Vagina (tissue), 2 donors: ENCODE data around the gene SLC38A9. TPM values are rescaled to one million over a fixed set of nuclear protein-coding genes. Genes with fewer than 3 reads are reported as not detected.

Experiments used
- DNase-seq, 2 donors: peaks; one replicate each; pipeline ENCODE4 v3.0.0-alpha.2; 2017; ENCODE audit errors: extremely low spot score in 2 of 2
- H3K27ac ChIP-seq: fragments of 200-600 bp; sonication (generic); one replicate; pipeline ENCODE4 v1.5.1; 2019
- H3K27me3 ChIP-seq: fragments of 200-600 bp; sonication (generic); one replicate; pipeline ENCODE4 v1.5.1; 2019
- H3K36me3 ChIP-seq, 2 donors: fragments of 200-600 bp; sonication (generic); one replicate each; pipeline ENCODE4 v1.5.1; 2017 to 2019
- H3K4me1 ChIP-seq: fragments of 200-600 bp; sonication (generic); one replicate; pipeline ENCODE4 v1.5.1; 2019
- H3K4me3 ChIP-seq, 2 donors: fragments of 200-600 bp; sonication (generic); 1 replicate in 1 of 2; 2 replicates in 1 of 2; pipeline ENCODE4 v1.5.1; 2016 to 2019
- H3K9me3 ChIP-seq: fragments of 200-600 bp; sonication (generic); one replicate; pipeline ENCODE4 v1.5.1; 2019
- POLR2A ChIP-seq, 2 donors: fragments of 450-650 bp; IDR thresholded peaks; one replicate each; pipeline ENCODE4 v1.6.1; 2017; ENCODE audit warnings: antibody characterized with exemption in 2 of 2, mild to moderate bottlenecking in 2 of 2, moderate library complexity in 2 of 2
- POLR2AphosphoS5 ChIP-seq, 2 donors: sonication (generic); formaldehyde crosslinking; IDR thresholded peaks; one replicate each; pipeline ENCODE4 v1.9.0; 2017; ENCODE audit warnings: antibody characterized with exemption in 2 of 2, mild to moderate bottlenecking in 2 of 2, low read depth in 1 of 2; ENCODE audit not compliant: insufficient read depth in 1 of 2
- intact Hi-C: fragments of 100-400 bp; cut with DNase I; formaldehyde crosslinking; loops from one replicate; pipeline ENCODE4 v1.15.1; 2023
- total RNA-seq: library from RNA; depleted of rRNA; stranded (reverse); fragments of >200 nt; gene quantifications from one replicate; pipeline ENCODE4 v1.2.3, GENCODE V29; 2016
- TF ChIP-seq, protein P1 (sequence below), 3 experiments: fragments of 450-650 bp in 2 of 3; fragments of 200-600 bp in 1 of 3; sonication (generic) in 1 of 3; IDR thresholded peaks; one replicate each; pipeline ENCODE4 v1.5.1; 2017 to 2019; ENCODE audit warnings: antibody characterized with exemption in 3 of 3, mild to moderate bottlenecking in 2 of 3, moderate library complexity in 2 of 3

SLC38A9 gene
- total RNA-seq, 1 donor from 2014 or later = 23.3 TPM

DNA sequence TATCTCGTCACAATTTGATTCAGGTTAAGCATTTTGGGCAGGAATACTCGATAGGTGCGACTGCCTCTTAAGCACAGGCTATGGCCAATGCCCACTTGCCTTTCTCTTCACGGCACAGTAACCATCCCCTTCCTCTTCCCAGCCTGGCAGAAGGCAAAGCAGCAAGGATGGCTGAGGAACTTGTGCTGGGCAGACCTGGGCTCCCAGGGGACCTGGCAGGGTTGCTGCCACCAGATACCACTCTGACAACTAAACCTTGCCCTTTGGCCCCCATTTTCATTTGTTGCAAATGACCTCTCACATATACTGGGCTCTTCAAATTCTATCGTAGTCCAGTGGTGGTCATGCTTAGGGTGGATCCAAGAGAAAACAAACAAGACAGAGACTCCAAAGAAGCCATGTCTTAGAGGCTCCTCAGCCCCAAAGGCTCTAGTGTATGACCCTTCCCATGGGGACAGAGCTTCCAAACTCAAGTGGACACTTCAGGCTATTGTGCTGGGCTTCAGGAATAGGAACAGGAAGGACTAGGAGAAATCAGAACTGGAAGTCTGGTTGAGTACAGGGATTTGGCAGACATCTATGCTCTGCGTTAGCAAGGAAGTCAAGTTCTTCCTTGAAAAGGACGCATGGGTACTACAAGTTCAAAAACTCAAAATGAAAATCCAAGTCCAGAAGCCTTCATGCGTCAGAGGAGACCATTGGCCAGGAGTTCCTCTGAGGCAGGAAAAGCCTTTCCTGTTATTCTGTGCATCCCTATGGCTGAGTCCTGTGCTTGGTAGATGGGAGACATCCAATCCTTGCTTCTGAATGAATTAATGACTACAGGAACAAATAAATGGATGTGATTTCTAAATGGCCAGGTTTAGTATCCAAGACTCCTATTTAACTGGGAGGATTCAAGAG is 112.7 kb downstream of the SLC38A9 start:
- TF ChIP-seq POLR2A (IDR thresholded peaks at IDR 0.05) = no peak
- peak in 1 of 2 donors; percentile 47 for TF ChIP-seq POLR2AphosphoS5 (IDR thresholded peaks at IDR 0.05; ENCODE audit: insufficient read depth in 1 of 2, low read depth in 1 of 2)
- TF ChIP-seq, protein P1, sequence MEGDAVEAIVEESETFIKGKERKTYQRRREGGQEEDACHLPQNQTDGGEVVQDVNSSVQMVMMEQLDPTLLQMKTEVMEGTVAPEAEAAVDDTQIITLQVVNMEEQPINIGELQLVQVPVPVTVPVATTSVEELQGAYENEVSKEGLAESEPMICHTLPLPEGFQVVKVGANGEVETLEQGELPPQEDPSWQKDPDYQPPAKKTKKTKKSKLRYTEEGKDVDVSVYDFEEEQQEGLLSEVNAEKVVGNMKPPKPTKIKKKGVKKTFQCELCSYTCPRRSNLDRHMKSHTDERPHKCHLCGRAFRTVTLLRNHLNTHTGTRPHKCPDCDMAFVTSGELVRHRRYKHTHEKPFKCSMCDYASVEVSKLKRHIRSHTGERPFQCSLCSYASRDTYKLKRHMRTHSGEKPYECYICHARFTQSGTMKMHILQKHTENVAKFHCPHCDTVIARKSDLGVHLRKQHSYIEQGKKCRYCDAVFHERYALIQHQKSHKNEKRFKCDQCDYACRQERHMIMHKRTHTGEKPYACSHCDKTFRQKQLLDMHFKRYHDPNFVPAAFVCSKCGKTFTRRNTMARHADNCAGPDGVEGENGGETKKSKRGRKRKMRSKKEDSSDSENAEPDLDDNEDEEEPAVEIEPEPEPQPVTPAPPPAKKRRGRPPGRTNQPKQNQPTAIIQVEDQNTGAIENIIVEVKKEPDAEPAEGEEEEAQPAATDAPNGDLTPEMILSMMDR (IDR thresholded peaks at IDR 0.05) = no peak
- Histone ChIP-seq H3K27me3 (no peaks in the 10 kb centered on the region), H3K4me1 (peaks cover 82% of the 10 kb centered on the region), H3K36me3 (no peaks in the 10 kb centered on the region), H3K27ac (peak overlapping the region; percentile 78), H3K9me3 (no peaks in the 10 kb centered on the region), H3K4me3 (no peak overlapping the region)
- intact Hi-C loops = loop anchor here (2.0 to 5.0 kb wide), 3 partner anchors 31 to 162 kb away; partner anchors contain the start of gene PLPP1
- peak in 1 of 2 donors; percentile 86 for DNase-seq

DNA sequence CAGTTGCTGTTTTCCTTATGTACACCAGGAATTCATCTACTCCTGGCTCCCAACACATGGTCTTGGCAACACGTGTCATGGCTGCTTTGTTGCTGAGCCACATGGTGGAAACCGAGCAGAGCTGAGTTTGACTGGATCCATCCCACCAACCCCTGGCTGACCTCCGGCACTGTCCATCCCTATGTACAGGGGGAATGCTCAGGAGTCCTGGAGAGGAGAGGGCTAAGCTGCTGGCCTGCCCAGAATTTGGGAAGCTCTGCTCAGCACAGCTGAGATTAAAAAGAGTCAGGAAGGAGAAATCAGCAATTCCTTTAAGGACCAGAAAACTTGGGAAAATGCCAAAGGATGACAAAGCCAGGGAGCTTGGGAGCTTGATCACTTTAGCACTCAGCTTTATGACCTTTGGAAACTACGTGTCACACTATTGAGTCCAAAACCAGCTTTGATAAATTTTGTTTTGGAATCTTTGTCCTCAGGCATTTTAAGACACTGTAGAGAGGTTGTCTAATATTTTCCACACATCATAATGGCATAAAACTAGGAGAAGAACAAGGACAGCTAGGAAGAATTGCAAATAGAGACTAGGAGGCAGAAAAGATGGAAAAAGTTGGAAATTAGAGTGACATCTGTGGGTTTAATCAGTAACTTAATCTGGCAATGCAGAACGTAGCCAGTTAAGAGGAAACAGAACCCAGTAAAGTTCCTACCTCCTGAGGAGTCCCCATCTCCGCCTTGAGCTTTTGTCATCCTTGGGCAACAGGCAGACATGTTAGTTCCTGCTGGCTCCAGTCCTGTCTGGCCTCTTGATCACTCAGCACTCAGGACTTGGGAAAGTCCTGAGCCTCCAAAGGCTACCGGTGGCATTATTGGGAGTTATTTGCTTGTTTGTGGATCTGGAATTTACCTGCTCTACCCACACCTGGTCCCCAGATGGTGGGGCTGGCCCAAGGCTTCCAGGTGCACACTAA is 114.8 kb downstream of the SLC38A9 start:
- H3K27ac ChIP-seq = peak overlapping the region; percentile 78
- TF ChIP-seq POLR2A (IDR thresholded peaks at IDR 0.05) (no peak), POLR2AphosphoS5 (IDR thresholded peaks at IDR 0.05; ENCODE audit: insufficient read depth in 1 of 2, low read depth in 1 of 2) (peak; percentile 40 to 55)
- TF ChIP-seq, protein P1 (IDR thresholded peaks at IDR 0.05) = no peak
- no peak for DNase-seq
- H3K36me3 ChIP-seq = no peaks in the 10 kb centered on the region
- H3K27me3 ChIP-seq = no peaks in the 10 kb centered on the region
- intact Hi-C loops = no loop called here
- no peak overlapping the region for H3K4me3 ChIP-seq
- H3K9me3 ChIP-seq = no peaks in the 10 kb centered on the region
- H3K4me1 ChIP-seq = peaks cover 71% of the 10 kb centered on the region

DNA sequence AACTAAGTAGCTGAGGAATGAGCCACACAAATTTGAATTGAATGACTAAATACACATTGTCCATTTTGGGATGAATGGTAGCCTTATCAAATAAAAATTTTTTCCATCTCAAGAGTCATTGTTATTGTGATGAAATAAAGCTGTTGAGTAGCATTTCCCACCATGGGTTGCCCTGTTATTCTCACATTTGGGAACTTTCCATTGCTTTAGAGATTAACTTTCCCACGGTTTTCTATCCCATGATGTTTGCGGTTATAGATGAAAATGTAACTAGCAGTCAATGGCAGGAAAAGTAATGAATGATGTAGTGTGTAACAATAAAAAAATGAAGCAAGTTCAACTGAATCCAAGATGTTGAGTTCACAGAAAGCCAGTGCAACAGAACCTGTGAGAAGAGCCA is 117.5 kb downstream of the SLC38A9 start:
- TF ChIP-seq POLR2A (IDR thresholded peaks at IDR 0.05) (no peak), POLR2AphosphoS5 (IDR thresholded peaks at IDR 0.05; ENCODE audit: insufficient read depth in 1 of 2, low read depth in 1 of 2) (no peak)
- TF ChIP-seq, protein P1 (IDR thresholded peaks at IDR 0.05) = no peak
- H3K4me1 ChIP-seq = peaks cover 59% of the 10 kb centered on the region
- no peaks in the 10 kb centered on the region for H3K27me3 ChIP-seq
- no peak for DNase-seq
- H3K27ac ChIP-seq = peak overlapping the region; percentile 38
- no peaks in the 10 kb centered on the region for H3K9me3 ChIP-seq
- no peaks in the 10 kb centered on the region for H3K36me3 ChIP-seq
- intact Hi-C loops = no loop called here
- no peak overlapping the region for H3K4me3 ChIP-seq

DNA sequence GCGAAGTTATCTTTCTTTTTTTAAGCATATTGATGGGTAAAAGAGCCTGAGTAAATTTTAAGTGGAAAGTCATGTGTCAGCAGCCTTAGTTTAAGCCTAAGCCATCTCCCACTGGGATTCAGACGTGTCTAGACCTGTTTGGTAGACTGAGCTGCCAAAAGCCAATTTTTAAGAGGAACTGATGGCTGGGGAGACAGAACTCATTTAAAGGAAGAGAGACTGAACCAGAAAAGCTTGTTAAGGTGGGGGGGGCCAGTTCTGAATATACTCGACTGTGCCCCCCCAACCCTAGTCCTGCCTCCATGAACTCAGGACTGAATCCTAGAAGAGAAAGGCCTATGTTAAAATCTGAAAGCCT is 119.0 kb downstream of the SLC38A9 start:
- no peaks in the 10 kb centered on the region for H3K27me3 ChIP-seq
- TF ChIP-seq POLR2A (IDR thresholded peaks at IDR 0.05) (no peak), POLR2AphosphoS5 (IDR thresholded peaks at IDR 0.05; ENCODE audit: insufficient read depth in 1 of 2, low read depth in 1 of 2) (peak in 1 of 2 donors; percentile 61)
- H3K9me3 ChIP-seq = no peaks in the 10 kb centered on the region
- no peak overlapping the region for H3K4me3 ChIP-seq
- DNase-seq = no peak
- intact Hi-C loops = no loop called here
- peak overlapping the region; percentile 45 for H3K27ac ChIP-seq
- no peaks in the 10 kb centered on the region for H3K36me3 ChIP-seq
- H3K4me1 ChIP-seq = peaks cover 45% of the 10 kb centered on the region

DNA sequence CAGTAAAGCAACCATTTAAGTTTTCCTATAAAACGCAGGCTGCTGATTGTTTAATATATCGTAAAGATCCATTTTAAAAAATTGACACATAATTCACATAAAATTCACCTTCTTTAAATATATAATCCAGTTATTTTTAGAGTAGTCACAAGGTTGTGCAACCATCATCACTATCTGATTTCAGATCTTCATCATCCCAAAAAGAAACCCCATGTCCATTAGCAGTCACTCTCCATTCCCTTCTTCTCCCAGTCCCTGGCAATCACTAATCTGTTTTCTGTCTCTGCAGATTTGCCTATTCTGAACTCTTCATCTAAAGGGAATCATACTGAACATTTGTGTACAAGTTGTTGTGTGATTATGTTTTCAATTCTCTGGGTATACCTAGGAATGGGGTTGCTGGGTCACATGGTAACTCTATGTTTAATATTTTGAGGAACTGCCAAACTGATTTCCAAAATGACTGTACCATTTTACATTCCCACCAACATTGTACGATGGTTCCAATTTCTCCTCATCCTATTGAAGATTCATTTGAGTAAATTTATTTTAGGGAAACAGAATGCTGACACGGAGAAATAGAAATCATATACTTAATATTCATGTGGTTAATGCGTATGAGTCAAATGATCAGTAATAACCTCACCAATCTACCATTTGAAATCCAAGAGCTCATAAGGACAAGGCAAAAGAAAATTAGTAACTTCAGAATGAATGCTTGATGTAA is 119.6 kb downstream of the SLC38A9 start:
- TF ChIP-seq POLR2A (IDR thresholded peaks at IDR 0.05) (no peak), POLR2AphosphoS5 (IDR thresholded peaks at IDR 0.05; ENCODE audit: insufficient read depth in 1 of 2, low read depth in 1 of 2) (no peak)
- TF ChIP-seq, protein P1 (IDR thresholded peaks at IDR 0.05) = no peak
- peak overlapping the region; percentile 30 for H3K27ac ChIP-seq
- no peak overlapping the region for H3K4me3 ChIP-seq
- H3K27me3 ChIP-seq = no peaks in the 10 kb centered on the region
- DNase-seq = no peak
- H3K36me3 ChIP-seq = no peaks in the 10 kb centered on the region
- intact Hi-C loops = no loop called here
- no peaks in the 10 kb centered on the region for H3K9me3 ChIP-seq
- peaks cover 39% of the 10 kb centered on the region for H3K4me1 ChIP-seq
